ENCODE data around the gene SLC12A5.

SLC12A5 gene

DNA sequence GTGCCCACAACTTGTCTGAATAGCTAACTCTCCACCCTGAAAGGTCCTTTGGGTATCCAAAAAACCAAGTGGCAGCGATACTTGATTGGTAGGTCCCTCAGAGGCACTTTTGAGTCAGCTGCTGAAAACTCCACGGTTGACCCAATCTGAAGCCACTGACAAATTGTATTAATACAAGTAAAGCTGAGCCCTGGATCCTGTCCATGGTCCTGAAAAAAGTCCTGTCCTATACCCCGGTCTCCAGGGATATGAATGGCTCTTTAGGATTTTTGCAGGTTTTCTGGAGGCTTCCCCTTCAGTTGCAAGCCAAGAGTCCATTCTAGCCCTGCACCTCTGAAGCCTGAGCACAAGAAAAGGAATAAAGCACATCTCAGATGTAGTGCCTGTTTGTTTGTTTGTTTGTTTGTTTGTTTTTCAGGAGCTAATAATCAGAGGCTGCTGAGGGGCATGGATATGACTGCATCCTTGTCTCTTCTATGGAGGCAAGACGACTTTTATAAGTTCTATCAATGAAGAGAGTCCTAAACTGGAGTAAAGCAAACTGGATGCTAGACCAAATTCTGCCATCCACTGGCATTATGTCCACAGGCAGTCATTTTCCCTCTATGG, 1.7 kb upstream of the SLC12A5 start:
- DNase-seq (ENCODE audit: low read depth, low spot score), result no peak

- no peak for DNase-seq (ENCODE audit: low read depth, low spot score)
Measured at GRCh38 chr20:46028110-46028509, 905 bp upstream of the SLC12A5 start.

- DNase-seq (ENCODE audit: low read depth, low spot score), result no peak
Measured at GRCh38 chr20:46030284-46031013, 1.4 kb downstream of the SLC12A5 start.

- no peak for DNase-seq (ENCODE audit: low read depth, low spot score)
Measured at GRCh38 chr20:46031014-46031569, 2.1 kb downstream of the SLC12A5 start.

- DNase-seq (ENCODE audit: low read depth, low spot score), result no peak
Measured at GRCh38 chr20:46031701-46032254, 2.8 kb downstream of the SLC12A5 start.

GRCh38 chr20:46034039-46034438, 5.0 kb downstream of the SLC12A5 start:
- DNase-seq (ENCODE audit: low read depth, low spot score), result no peak

GRCh38 chr20:46035253-46035652, 6.2 kb downstream of the SLC12A5 start:
- no peak for DNase-seq (ENCODE audit: low read depth, low spot score)

GRCh38 chr20:46035713-46036112, 6.7 kb downstream of the SLC12A5 start:
- DNase-seq (ENCODE audit: low read depth, low spot score), result no peak

DNA sequence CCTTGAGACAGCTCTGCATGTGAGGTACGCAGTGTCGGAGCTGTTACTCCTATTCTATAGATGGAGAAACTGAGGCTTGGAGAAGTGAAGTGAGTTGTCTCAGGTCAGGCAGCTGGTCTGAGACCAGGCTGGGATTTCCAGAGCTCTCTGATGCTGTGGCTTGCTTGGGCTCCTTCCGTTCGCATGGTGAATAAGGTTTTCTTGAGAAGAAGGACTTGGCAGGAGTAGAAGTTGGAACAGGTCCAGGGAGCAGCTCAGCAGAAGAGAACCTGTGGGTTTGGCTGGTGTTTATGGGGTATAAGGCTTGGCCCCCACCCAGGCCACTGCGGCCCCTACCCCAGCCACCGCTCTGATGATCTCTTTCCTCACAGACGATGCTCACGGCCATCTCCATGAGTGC, 7.4 kb downstream of the SLC12A5 start:
- no peak for DNase-seq (ENCODE audit: low read depth, low spot score)

- DNase-seq (ENCODE audit: low read depth, low spot score), result no peak
Measured at GRCh38 chr20:46037036-46037435, 8.0 kb downstream of the SLC12A5 start.

DNA sequence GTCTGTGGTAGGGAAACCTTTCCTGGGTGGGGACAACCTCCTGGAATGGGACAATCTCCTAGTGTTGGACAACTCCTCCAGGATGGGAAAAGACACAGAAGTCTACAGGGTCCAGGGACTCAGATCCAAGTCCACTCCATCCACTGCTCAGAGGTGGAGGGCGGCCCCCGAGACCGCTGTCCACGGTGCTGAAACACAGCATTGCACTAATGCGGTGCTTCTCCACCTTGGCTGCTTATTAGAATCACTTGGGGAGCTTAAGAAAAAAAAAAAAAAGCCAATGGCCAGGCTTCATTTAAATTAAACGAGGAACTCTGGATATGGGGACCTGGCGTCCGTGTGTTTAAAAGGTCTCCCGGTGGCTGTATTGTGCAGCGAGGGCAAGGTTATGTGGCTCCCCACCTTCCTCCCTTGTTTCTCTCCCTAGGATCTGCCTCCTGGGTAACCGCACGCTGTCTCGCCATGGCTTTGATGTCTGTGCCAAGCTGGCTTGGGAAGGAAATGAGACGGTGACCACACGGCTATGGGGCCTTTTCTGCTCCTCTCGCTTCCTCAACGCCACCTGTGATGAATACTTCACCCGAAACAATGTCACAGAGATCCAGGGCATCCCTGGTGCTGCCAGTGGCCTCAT, 12.0 kb downstream of the SLC12A5 start:
- no peak for DNase-seq (ENCODE audit: low read depth, low spot score)

DNA sequence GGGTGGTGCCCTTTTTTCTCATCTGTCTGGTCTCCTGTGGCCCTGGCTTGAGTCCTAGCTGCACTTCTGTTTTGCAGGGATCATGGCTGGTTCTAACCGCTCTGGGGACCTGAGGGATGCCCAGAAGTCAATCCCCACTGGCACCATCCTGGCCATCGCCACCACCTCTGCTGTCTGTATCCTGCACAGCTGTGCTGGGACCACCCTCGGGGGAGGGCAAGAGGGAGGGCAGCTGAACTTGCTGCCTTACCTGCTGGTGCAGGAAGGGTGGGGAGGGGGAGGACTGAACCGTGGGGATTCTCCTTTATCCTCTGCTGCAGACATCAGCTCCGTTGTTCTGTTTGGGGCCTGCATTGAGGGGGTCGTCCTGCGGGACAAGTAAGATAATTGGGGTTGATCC, 14.5 kb downstream of the SLC12A5 start:
- no peak for DNase-seq (ENCODE audit: low read depth, low spot score)

- DNase-seq (ENCODE audit: low read depth, low spot score), result no peak
Measured at GRCh38 chr20:46044896-46045295, 15.9 kb downstream of the SLC12A5 start.

DNA sequence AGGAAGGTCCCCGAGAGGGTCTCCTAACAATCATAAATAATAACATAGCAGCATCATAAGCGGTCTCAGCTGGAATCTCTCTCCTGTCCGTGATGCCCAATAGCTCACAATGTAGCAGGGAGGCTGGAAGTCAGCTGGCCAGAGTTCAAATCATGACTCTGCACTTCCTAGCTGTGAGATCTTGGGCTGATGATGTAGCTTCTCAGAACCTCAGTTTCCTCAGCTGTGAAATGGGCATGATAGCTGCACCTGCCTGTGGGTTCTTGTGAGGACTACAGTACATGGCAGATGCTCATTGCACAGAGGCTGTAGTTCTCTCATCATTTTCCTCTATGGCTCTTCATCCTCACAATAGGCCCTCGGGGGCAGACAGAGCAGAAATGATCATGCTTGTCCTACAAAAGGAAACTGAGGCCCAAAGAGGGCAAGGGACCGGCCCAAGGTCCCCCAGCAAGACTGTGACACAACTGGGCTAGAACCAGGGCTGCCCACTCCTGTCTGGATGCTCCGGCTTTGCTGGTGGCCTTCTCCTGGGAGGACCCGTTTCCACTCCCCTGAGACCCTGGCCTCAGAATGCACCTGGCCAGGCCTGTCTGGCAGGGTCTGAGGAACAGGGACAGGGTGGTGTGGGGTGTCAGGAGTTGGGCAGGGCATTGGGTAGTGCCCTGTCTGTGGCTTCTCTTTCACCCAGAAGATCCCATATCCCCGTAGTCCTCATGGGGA, 17.7 kb downstream of the SLC12A5 start:
- DNase-seq (ENCODE audit: low read depth, low spot score), result no peak

GRCh38 chr20:46047821-46048220, 18.8 kb downstream of the SLC12A5 start:
- DNase-seq (ENCODE audit: low read depth, low spot score), result no peak

DNA sequence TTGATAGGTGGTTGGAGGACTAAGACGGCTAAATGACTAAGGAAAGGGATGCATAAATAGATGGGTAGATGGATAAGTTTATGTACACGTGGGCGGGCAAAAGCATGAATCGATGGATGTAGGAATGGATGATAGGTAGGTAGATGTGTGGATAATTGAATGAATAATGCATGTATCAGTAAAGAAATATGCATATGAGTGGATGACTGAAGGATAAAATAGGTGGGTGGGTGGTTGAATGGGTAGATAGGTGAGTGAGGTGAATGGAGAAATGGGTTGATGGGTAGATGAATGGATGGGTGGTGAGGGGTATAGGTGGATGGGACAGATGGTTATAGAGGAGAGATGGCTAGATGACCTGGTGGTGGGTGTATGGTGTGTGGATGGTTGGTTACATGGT, 20.2 kb downstream of the SLC12A5 start:
- DNase-seq (ENCODE audit: low read depth, low spot score), result no peak

DNA sequence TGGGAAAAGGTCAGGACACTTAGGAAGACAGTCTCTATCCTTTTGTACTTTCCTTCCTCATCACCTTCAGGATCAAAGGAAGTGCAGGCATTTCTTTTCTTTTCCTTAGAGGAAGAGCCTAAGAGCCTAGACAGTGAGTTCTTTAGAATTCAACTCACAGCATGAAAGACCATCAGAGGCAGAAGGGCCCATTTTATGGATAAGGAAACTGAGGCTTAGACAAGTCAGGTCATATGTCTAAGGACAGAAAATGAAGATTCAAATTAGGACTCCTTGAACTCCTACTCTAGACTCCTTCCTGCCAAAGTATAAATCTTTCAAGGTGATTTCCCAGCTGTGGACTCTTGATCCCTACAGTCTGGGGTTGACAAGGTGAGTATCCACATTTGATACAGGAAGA, 20.8 kb downstream of the SLC12A5 start:
- DNase-seq (ENCODE audit: low read depth, low spot score), result no peak

DNA sequence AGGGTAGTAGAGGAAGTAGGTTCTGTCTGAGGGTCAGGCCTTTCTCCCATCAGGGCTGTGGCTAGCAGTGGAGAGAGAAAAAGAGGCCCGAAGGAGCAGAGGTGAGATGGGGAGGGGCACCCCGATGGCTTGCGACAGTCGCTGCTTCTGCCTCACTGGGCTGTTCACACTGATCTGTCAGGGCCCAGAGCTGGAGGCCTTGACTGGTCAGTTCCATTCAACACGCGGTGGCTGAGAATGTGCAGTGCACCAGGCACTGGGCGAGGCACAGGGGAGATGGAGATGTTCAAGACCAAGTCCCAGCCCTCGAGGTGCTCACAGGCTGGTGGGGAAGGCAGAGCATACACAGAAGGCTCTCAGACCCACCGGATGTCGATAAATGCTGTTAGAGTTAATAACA, 21.4 kb downstream of the SLC12A5 start:
- DNase-seq (ENCODE audit: low read depth, low spot score), result no peak

GRCh38 chr20:46050885-46051284, 21.9 kb downstream of the SLC12A5 start:
- no peak for DNase-seq (ENCODE audit: low read depth, low spot score)

- no peak for DNase-seq (ENCODE audit: low read depth, low spot score)
Measured at GRCh38 chr20:46051556-46052308, 22.7 kb downstream of the SLC12A5 start.

- DNase-seq (ENCODE audit: low read depth, low spot score), result no peak
Measured at GRCh38 chr20:46053416-46053815, 24.4 kb downstream of the SLC12A5 start.
